GM18873 (cell line): ENCODE data around the gene CDK4.
"Not testable (repeated sequence)": the region's sequence is repeated elsewhere in the genome, so short reads cannot be mapped to it uniquely, and the experiment has no call there.

ENCODE experiments used
- ATAC-seq: cut with Tn5 transposase; IDR thresholded peaks from one replicate; pipeline ENCODE4 v1.9.1; 2021; ENCODE audit warnings: mild to moderate bottlenecking, moderate library complexity, moderate number of reproducible peaks; ENCODE audit not compliant: unreplicated experiment, low FRiP score

Gene CDK4

DNA sequence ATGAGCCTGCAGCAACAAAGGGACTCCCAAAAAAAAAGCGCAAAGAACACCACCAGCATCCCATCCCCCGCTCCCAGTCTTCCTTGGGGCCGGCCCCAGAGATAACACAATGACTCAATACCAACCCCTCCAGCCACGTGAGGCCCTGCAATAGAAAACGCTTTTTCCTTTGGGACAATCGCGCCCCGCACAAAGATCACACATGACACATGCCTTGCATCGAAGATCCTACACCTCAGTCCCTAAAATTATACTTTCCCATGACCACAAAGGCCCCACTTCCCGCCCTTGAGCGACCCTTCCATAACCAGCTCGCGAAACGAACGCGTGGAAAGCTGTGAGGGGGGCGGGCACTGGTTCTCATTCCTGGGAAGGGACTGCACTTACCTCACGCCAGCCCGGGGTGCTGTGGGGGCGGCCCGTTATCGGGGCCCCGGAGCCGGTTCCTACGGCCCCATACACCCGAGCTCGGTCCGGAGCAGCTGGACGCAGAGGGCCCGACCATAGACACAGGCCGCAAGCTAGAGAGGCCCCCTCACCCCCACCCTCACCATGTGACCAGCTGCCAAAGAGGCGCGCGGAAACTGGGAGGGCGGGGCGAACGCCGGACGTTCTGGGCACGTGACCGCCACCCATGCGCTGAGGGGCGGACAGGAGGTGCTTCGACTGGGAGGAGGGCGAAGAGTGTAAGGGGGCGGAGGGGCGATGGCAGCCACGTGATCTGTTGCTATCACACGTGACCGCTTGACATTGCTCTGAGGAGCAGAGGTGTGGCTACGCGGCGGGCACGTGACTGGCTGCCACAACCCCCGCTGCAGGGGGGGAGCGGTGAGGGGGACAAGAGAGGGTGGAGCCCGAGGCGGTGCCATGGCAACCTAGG is at the start of gene CDK4:
TSS of gene CDK4 (minus strand) at position 523 of the 880 bp plus-strand sequence. CDS start 593 bp downstream, outside the sequence.
- peak; percentile 79 for ATAC-seq

DNA sequence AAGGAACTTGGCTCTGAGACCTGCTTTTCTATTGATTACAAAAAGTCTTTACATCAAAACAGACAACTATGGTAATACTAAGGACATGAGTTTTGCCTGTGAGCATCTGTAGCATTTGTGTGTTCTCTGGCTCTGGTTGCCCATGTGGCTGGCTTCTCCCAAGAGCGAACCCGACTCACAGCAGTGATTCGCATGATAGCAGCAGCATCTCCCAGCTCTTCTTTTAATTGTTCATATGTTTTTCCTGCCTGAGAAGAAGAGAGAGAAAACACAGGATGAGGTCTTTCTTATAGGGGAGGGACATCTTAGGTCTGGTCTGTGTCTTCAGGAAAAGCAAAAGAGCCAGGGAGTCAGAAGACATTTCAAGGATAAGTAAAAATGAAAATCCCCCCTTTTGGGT is 48.9 kb upstream of the CDK4 start:
- ATAC-seq: no peak

DNA sequence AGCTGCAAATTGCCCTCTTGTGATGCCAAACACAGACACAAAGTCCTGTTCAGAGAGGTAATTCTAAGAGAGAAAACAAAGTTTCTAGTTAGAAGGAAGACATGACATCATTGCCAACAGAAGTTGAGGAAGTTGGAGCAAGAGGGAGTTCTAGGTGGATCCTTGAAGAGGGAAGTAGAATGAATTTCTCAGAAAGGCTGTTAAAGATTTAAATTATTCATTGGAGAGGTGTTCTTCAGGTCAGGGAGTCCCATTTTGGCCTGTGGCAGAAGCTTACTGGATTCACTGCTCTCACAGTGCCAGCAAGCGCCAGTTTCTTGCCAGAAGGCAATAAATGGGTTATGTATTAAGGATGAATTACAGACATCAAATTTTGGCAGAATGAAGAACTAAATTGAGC is 45.8 kb upstream of the CDK4 start:
- no peak for ATAC-seq

DNA sequence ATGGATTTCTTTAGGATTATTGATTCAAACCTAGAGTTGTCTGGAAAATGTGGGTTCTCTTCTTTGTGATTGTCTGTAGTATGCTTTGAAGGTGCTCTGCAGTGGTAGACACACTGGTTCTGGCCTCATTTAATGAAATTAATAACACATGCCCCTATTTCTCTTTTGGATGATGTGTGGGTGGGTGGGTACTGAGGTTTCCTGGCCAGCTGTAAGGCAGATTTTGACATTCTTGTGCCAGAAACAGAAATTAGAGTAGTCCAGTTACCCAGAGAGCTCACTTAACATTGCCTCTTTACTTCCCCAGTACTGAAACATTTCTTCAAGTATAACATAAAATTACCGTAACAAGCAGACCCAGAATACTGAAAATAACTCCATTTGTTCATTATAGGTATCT is 44.9 kb upstream of the CDK4 start:
- ATAC-seq: no peak

DNA sequence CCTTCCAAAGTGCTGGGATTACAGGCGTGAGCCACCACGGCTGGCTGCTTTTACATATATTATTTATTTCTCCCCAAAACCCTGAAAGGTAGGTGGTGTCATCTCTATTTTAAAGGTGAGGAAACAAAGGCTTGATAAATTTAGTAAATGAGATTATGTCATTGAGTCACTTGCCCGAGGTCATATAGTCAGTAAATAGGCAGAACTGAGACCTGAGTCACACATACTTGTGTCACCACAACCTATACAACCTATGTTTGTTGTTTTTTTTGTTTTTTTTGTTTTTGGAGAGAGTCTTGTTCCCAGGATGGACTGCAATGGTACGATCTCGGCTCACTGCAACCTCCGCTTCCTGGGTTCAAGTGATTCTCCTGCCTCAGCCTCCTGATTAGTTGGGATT is 43.2 kb upstream of the CDK4 start:
- ATAC-seq: no peak

DNA sequence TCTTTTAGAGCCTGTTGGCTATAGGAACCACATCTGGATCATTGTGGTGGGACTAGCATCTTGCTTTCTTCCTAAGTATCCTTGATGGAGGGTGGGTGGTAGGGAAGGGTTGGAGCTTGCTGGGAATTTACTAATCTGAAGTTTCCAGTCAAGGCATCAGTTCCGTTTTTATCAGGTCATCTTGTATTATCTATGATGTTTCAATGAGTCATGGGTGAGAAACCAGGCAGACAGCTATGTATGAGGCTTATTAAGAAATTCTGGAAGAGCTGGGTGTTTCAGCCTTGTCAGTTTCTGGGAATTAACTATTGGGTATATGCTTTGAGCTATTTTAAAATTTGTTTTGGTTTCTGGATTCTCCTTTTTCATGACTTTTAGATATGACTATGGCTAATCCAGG is 41.8 kb upstream of the CDK4 start:
- ATAC-seq: no peak

DNA sequence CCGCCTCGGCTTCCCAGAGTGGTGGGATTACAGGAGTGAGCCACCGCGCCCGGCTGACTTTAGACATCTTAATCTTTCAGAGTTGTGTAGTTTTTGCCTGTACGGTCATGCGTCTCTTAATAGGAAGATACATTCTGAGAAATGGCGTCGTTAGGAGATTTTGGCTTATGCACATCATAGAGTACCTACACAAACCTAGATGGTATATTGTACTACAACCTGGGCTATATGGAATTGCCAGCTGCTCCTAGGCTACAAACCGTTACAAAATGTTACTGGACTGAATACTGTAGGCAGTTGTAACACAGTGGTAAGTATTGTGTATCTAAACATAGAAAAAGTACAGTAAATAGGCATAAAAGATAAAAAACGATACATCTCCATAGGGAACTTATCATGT is 31.8 kb upstream of the CDK4 start:
- no peak for ATAC-seq

DNA sequence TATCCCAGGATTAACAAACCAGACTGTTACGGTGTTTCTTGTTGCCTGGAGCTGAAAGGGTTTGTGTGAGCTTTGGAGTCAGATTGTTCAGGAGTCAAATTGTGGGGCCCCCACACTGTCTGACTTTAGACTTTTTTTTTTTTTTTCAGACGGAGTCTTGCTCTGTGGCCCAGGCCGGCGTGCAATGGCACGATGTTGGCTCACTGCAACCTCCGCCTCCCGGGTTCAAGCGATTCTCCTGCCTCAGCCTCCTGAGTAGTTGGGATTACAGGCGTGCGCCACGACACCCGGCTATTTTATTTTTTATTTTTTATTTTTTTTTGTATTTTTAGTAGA is 31.3 kb upstream of the CDK4 start:
- no peak for ATAC-seq

DNA sequence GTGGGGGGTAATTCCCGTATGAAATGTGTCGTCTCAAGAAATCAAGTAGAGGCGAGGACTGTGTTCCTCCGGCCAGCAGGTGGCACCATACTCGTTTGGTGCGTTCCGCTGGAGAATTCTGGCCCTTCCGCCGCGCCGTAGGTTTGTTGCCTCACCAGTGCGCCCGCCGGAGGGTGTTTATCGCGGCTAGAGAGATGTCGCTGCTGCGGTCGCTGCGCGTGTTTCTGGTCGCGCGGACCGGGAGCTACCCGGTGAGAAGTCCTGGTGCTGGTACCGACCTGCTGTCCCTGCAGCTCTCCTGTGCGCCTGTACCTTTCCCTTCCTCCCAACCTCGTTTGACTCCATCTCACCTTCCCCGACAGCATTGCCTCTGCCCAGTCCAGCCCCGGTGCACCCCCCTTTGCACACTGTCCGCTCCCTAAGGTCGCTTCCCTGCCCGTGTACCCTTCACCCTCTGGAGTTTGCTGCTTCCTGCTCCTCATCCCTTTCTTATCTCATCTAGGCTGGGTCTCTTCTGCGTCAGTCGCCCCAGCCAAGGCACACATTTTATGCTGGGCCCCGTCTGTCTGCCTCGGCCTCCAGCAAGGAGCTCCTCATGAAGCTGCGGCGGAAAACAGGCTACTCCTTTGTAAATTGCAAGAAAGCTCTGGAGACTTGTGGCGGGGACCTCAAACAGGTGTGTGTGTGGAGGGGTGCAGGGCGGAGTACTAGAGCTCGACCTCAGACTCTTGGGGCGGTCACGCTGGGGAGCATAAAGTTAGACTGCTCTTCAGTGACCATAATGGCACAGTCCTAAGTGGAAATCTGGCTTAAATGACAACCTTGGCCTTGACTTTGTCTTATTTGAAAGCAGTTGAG is 30.7 kb upstream of the CDK4 start, which contains the start of gene TSFM:
TSS of gene TSFM (plus strand) at position 180 of the 858 bp plus-strand sequence. CDS start at position 195, 15 bp downstream.
- peak; percentile 67 for ATAC-seq

DNA sequence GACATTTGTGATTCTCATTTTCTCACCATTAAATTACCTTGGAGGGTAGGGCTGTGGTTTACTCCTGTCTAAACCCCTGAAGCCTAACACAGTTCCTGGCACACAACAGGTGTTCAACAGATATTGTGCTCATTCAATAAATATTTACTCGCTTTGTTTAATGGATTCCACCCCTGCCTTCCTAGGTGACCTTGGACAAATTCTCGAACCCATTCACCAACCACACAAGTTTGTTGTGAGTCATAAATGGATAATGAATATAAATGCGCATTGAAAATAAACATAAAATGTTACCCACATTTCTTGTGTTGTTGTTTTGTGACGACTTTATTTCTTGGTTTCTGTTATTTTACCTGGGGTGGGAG is 30.1 kb upstream of the CDK4 start:
- ATAC-seq: no peak

DNA sequence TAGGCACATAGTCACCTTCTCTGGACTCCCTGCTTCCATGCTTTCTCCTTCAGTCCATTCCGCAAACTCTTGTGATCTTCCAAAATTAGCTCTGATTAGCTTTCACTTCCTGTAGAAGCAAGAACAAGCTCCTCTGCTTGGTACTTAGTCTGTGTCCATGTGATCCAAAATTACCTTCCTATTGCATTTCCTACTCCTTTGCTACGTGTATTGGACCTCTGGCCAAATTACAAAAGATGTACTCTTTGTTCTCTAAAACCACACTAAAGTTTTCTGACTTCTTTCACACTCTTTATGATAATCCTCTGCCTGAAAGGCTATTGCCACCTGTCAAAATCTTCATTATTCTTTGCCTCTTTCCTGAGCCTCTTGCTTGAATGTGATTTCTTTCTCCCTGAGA is 29.7 kb upstream of the CDK4 start:
- no peak for ATAC-seq

DNA sequence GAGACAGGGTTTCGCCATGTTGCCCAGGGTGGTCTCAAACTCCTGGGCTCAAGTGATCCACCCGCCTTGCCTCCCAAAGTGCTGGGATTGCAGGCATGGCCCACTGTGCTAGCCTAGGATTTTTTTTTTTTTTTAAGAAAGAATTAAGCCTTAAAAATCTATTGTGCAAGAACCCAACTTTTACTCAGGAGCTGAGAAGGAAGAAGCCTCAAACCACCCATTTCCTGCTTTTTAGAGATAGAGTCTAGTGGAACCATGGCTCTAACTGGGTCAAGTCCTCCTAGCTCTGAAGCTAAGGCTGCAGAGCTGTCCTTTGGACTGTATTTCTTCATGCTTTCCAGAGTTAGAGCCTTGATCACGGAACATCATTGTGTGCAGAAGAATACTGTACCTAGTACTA is 29.1 kb upstream of the CDK4 start:
- ATAC-seq: no peak

DNA sequence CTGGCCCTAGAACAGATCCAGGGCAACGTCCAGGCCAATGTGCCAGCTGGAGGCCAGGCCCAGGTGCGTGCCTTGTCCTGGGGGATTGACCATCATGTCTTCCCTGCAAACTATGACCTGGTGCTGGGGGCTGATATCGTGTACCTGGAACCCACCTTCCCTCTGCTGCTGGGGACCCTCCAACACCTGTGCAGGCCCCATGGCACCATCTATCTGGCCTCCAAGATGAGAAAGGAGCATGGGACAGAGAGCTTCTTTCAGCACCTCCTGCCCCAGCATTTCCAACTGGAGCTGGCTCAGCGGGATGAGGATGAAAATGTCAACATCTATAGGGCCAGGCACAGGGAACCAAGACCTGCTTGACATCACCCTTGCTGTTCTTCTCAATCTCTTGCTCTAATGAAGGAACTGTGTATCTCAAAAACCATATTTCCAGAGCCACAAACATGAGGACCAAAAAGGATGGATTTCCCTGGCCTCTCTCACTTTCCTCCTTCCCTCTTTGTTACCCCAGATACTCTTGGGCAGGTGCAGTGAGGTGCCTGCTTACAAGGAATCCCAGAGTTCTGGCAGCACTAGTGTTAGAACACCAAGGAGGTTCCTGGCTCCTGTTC is 28.3 kb upstream of the CDK4 start:
- ATAC-seq: no peak

DNA sequence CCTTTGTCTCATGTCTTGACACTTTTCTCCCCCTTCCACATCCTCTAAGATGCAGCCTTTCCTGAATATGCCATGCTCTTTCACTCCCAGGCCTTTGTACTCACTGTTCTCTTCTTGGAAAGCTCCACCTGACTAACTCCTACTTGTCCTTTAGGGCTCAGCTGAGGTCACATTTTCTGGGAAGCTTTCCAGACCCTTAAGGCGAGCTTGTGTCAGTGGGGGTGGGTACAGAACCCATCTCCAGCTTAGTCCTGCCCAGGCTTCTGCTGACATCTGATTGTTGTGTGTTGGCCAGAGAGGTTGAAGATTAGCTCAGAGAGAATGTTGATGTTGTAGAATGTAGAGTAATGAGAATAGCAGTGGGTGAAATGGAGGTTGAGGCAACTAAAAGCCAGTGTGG is 27.6 kb upstream of the CDK4 start:
- no peak for ATAC-seq

DNA sequence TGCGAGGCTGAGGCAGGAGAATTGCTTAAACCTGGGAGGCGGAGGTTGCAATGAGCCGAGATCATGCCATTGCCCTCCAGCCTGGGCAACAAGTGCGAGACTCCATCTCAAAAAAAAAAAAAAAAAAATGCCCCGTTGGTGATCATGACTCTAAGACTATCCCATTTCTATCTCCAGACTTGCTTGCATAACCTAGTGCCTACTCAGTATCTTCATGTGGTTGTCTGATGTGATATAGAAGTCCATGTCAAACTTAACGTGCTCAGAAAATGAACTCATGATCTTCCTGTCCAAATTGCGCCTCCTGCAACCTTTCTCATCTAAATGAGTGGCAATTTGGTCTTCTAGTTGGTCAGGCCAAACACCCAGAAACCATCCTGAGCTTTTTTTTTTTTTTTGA is 25.8 kb upstream of the CDK4 start:
- no peak for ATAC-seq

DNA sequence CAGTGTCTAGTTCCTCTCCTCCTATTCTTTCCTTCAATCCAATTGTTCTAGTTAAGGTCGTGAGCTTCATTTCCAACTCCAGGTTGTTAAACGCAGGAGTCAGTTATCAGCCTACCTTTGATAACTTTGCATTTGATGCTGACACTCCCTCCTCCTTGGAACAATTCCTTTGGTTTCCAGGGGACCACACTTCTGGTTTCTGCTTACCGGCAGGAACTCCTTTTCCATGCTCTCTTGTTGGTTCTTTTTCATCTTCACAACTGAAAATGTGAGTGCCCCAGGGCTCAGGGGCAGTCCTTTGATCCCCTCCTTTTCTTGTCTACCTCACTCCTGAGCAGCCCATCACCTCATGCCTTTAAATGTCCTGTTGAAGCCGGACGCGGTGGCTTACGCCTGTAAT is 25.3 kb upstream of the CDK4 start:
- no peak for ATAC-seq

DNA sequence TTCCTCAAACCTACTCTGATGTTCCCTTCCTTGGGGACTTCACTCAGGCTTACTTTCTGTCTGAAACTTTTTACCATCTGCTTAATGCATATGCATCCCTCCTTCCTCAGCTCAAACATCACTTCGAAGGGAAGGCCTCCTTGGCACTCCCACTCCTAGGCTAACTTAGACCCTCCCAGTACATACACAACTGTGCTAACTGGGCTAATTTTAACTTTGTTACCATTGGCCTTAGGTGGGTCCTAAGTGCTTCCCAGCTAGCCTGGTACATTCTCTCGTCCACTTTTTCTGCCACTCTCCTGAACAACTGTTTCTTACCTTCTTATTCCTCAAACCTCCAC is 24.1 kb upstream of the CDK4 start:
- ATAC-seq: no peak

DNA sequence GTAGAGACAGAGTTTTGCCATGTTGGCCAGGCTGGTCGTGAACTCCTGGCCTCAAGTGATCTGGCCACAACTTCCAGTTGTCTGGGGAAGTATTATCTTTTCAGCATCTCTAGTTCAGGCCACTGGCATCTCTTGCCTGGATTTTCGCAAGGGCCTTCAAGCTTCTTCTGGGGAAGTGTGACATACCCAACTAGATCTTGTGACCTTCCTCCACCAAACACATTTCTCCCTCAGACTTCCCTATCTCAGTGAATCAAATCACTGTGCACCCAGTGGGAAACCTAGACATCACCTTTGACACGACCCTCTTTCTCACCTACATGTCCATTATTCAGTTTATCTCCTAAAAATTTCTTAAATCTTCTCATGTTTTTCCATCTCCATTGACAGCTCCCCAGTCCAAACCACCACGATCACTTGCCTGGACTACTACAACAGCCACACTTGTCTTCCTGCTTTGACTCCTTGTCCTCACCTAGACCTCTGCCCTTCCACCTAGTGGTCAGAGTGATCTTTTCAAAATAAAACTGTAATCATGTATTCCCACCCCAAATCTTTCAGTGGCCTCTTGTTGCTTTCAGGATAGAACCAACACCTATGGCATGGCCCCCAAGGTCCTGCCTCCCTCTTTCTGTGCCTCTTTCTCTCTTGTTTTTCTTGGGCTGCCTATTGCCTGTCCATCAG is 23.6 kb upstream of the CDK4 start:
- no peak for ATAC-seq

DNA sequence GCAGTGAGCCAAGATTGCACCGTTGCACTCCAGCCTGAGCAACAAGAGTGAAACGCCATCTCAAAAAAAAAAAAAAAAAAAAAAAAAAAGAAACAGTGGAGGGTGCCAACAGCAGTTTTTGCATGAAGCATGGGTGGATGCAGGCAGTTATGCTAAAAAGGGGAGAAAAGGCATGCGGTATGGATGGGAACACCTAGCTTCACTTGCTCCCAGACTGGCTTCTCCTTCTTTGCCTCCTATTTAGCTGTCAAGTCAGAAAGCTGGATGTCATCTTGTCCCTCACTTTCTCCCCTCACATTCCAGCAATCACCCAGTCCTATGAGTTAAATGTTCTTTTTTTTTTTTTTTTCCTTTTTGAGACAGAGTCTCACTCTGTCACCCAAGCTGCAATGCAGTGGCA is 22.9 kb upstream of the CDK4 start:
- no peak for ATAC-seq

DNA sequence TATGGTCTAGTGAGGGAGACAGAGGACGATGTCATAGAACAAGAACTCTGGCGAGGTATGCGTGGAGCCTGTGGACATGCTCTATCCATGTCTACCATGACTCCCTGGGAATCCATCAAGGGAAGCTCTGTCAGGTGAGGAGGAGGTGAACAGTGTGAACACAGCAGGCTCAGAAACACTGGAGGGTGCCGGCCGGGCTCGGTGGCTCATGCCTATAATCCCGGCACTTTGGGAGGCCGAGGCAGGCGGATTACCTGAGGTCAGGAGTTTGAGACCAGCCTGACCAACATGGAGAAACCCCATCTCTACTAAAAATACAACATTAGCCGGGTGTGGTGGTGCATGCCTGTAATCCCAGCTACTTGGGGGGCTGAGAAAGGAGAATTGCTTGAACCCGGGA is 22.5 kb upstream of the CDK4 start:
- ATAC-seq: not testable (repeated sequence)
